ENCODE data around the gene CRB2. TPM values are rescaled to one million over a fixed set of nuclear protein-coding genes. Genes with fewer than 3 reads are reported as not detected.

CRB2 gene
- total RNA-seq, 1 experiment from 2014 or later: 0.07 TPM

DNA sequence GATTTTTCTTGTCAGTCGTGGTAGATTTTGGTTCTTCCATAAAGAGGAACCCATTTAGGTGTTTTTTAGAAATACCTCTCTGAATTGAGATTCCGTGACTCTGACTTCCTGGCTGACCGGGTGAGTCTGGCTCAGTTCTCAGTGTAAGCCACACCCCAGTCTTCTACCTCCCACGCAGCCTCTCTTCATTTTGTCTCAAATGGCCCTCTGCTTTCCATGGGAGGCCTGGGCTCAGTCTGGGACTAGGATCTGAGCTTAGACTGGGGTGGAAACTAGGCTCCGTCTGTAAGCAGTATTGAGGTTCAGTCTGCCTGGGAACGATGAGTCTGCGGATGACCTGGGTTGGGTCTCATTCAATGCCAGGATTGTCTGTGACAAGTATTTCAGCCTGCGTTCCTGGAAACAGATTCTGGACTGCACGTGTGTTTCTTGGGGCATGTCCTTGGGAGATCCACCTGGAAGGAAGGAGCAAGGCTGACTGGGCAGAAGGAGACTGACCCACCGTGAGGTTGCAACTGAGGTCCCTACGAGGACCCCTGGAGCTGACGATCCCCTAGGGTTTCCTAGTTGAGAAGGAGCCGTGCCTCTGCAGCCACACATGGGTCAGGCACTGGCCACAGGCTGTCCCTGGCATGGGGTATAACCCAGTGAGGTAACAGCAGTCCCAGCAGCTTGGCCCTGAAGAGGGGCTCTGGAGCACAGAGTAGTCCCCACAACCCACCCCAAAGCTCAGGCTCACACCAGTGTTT, 12.4 kb upstream of the CRB2 start:
- no peak overlapping the region for H2AFZ ChIP-seq (ENCODE audit: low read depth, low read length, poor library complexity, severe bottlenecking)
- H3K9me3 ChIP-seq (ENCODE audit: control insufficient read depth in 1 of 2, insufficient read depth in 1 of 2, low read depth in 1 of 2, low read length in 2 of 2): no peaks in the 10 kb centered on the region; a peak in 1 of 4 replicates
- no peak for TF ChIP-seq YY1 (IDR thresholded peaks at IDR 0.05; ENCODE audit: extremely low read depth, insufficient replicate concordance, low read depth, low read length)
- intact Hi-C loops (cut with micrococcal nuclease): loop anchor here (10.0 kb wide), 1 partner anchor 989 kb away; no protein-coding TSS in a partner anchor
- H4K20me1 ChIP-seq (ENCODE audit: insufficient read depth): no peaks in the 10 kb centered on the region
- peaks cover 5 to 14% of the 10 kb centered on the region in 2 experiments; a peak in 3 of 4 replicates for H3K4me1 ChIP-seq (ENCODE audit: control insufficient read depth in 1 of 2, insufficient read depth in 2 of 2, low read length in 2 of 2)
- no peak for DNase-seq (ENCODE audit: low read depth, low spot score)
- H3K79me2 ChIP-seq (ENCODE audit: insufficient read depth, low read length): no peaks in the 10 kb centered on the region
- BruUV-seq (replicated peaks): no TSS peak
- ChIA-PET CTCF (interaction anchor here (0.8 kb wide), 1 partner anchor 242 kb away, joined by 3 read pairs; no protein-coding TSS in a partner anchor), RAD21 (ENCODE audit: low non-redundant PET in 1 of 2, low total read pairs in 2 of 2, uncharacterized antibody in 2 of 2, unreplicated experiment in 2 of 2) (no interaction called here), POLR2A (no interaction called here)
- H3K27me3 ChIP-seq (ENCODE audit: insufficient read depth, low read length): no peaks in the 10 kb centered on the region
- H3K36me3 ChIP-seq (ENCODE audit: control insufficient read depth in 1 of 2, insufficient read depth in 2 of 2, low read length in 2 of 2): no peaks in the 10 kb centered on the region
- H3K27ac ChIP-seq (ENCODE audit: low read depth, low read length): no peak overlapping the region
- H3K4me3 ChIP-seq (replicated peaks in 1 of 2; ENCODE audit: low read depth in 1 of 2, low read length in 2 of 2): no peak overlapping the region
- ATAC-seq: no peak
- H3K9me2 ChIP-seq (ENCODE audit: insufficient read depth): no peaks in the 10 kb centered on the region
- peak overlapping the region; percentile 21; the same call in 1 of the 2 replicates for H3K4me2 ChIP-seq (ENCODE audit: low read length)
- H3K9ac ChIP-seq (ENCODE audit: low read length): no peak overlapping the region

DNA sequence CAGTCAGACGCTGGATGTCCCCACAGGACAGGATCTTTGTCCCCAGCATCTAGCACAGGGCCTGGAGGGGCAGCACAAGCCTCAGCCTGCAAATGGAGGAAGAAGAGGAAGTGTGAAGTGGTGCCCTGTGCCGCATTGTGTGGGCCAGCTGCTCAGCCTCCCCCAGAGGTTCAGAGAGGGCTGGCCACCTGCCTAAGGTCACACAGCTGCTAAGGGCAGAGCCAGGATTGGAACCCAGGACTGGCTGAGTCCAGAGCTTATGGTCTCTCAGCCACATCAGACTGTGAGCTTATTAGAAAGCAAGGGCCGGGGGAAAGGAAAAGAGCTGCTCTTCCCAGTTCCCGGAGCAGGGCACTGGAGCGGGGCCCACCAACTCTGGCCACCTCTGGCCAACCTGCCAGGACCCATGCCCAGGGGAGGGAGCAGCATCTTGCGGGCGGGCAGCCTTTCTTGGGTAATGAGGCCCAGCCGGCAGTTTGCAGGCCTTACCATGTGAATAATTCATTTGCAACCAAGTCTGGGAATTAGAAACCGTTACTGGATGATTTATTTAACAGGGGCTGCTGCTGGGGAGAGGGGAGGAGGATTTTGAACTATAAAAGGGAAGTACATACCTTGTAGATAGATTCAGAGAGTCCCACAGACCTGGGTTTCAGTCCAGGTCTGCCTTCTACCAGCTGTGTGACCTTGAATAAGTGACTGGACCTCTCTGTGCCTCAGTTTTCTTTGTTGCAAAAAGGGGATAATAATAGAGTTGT, 11.6 kb upstream of the CRB2 start:
- no peaks in the 10 kb centered on the region for H3K36me3 ChIP-seq (ENCODE audit: control insufficient read depth in 1 of 2, insufficient read depth in 2 of 2, low read length in 2 of 2)
- TF ChIP-seq FOSL1 (IDR thresholded peaks at IDR 0.05; ENCODE audit: low read depth): no peak
- no peak for TF ChIP-seq POLR2AphosphoS5 (IDR thresholded peaks at IDR 0.05; ENCODE audit: low read depth, low read length)
- TF ChIP-seq YY1 (IDR thresholded peaks at IDR 0.05; ENCODE audit: extremely low read depth, insufficient replicate concordance, low read depth, low read length): no peak
- TF ChIP-seq EGR1 (IDR thresholded peaks at IDR 0.05; ENCODE audit: low read depth): no peak
- TF ChIP-seq ZNF274 (IDR thresholded peaks at IDR 0.05; ENCODE audit: low read depth, low read length): no peak
- TF ChIP-seq JUND (IDR thresholded peaks at IDR 0.05): no peak
- TF ChIP-seq POLR2A (IDR thresholded peaks at IDR 0.05; ENCODE audit: borderline replicate concordance, extremely low read depth, insufficient read depth, insufficient read length): no peak
- TF ChIP-seq SIN3A (IDR thresholded peaks at IDR 0.05; ENCODE audit: low read depth): no peak
- TF ChIP-seq, protein P1, sequence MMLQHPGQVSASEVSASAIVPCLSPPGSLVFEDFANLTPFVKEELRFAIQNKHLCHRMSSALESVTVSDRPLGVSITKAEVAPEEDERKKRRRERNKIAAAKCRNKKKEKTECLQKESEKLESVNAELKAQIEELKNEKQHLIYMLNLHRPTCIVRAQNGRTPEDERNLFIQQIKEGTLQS (IDR thresholded peaks at IDR 0.05): no peak
- TF ChIP-seq CTCF (IDR thresholded peaks at IDR 0.05 in 2 of 3, conservative IDR thresholded peaks at IDR 0.05 in 1 of 3; ENCODE audit: borderline replicate concordance in 1 of 3, insufficient read depth in 1 of 3, low read depth in 2 of 3, low read length in 2 of 3): no peak
- TF ChIP-seq EZH2phosphoT487 (IDR thresholded peaks at IDR 0.05; ENCODE audit: borderline replicate concordance): no peak
- no peak for TF ChIP-seq ZFX (IDR thresholded peaks at IDR 0.05)
- TF ChIP-seq SP1 (IDR thresholded peaks at IDR 0.05; ENCODE audit: low read depth): no peak
- TF ChIP-seq CEBPB (IDR thresholded peaks at IDR 0.05; ENCODE audit: low read depth): no peak
- no peaks in the 10 kb centered on the region for H3K79me2 ChIP-seq (ENCODE audit: insufficient read depth, low read length)
- peaks cover 5 to 14% of the 10 kb centered on the region in 2 experiments; a peak in 3 of 4 replicates for H3K4me1 ChIP-seq (ENCODE audit: control insufficient read depth in 1 of 2, insufficient read depth in 2 of 2, low read length in 2 of 2)
- H3K27me3 ChIP-seq (ENCODE audit: insufficient read depth, low read length): no peaks in the 10 kb centered on the region
- DNase-seq (ENCODE audit: low read depth, low spot score): no peak
- RAD21 ChIA-PET (ENCODE audit: low non-redundant PET in 1 of 2, low total read pairs in 2 of 2, uncharacterized antibody in 2 of 2, unreplicated experiment in 2 of 2): no interaction called here
- no peaks in the 10 kb centered on the region; a peak in 1 of 4 replicates for H3K9me3 ChIP-seq (ENCODE audit: control insufficient read depth in 1 of 2, insufficient read depth in 1 of 2, low read depth in 1 of 2, low read length in 2 of 2)
- CTCF ChIA-PET: no interaction called here
- no TSS peak for BruUV-seq (replicated peaks)
- no peak overlapping the region for H2AFZ ChIP-seq (ENCODE audit: low read depth, low read length, poor library complexity, severe bottlenecking)
- POLR2A ChIA-PET: no interaction called here
- intact Hi-C loops (cut with micrococcal nuclease): loop anchor here (10.0 kb wide), 1 partner anchor 990 kb away; no protein-coding TSS in a partner anchor
- no peak overlapping the region for H3K27ac ChIP-seq (ENCODE audit: low read depth, low read length)
- H3K4me2 ChIP-seq (ENCODE audit: low read length): no peak overlapping the region
- no peaks in the 10 kb centered on the region for H3K9me2 ChIP-seq (ENCODE audit: insufficient read depth)
- no peak overlapping the region for H3K4me3 ChIP-seq (replicated peaks in 1 of 2; ENCODE audit: low read depth in 1 of 2, low read length in 2 of 2)
- H3K9ac ChIP-seq (ENCODE audit: low read length): no peak overlapping the region
- no peak for ATAC-seq
- H4K20me1 ChIP-seq (ENCODE audit: insufficient read depth): no peaks in the 10 kb centered on the region
